COLO829 (cell line): Measurements from ENCODE around the gene TMUB1.

ENCODE experiments used
- DNase-seq: peaks from one replicate; pipeline ENCODE4 v3.0.0; 2012; ENCODE audit warnings: low spot score

TMUB1 gene

DNA sequence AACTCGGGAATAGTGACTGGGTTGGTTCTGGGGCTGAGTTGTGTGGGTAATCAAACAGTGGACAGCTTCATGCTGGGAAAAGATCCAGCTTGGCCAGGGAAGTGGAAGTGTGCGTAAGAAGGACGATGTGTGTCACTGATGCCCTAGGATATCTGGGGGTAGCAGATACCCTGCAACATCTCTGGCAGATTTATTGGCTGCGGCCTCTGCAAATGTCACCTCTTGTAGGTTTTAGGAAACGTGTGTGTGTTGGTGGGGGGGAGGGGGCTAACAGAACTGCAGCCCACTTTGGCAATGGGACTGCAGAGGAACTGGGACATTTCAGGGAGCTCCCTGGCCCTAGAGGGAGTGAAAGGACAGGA, 2.0 kb upstream of the TMUB1 start:
- DNase-seq: no peak

GRCh38 chr7:151083824-151084160, 499 bp upstream of the TMUB1 start:
- DNase-seq: no peak

- no peak for DNase-seq
Observed at GRCh38 chr7:151082141-151083070, 887 bp downstream of the TMUB1 start.

DNA sequence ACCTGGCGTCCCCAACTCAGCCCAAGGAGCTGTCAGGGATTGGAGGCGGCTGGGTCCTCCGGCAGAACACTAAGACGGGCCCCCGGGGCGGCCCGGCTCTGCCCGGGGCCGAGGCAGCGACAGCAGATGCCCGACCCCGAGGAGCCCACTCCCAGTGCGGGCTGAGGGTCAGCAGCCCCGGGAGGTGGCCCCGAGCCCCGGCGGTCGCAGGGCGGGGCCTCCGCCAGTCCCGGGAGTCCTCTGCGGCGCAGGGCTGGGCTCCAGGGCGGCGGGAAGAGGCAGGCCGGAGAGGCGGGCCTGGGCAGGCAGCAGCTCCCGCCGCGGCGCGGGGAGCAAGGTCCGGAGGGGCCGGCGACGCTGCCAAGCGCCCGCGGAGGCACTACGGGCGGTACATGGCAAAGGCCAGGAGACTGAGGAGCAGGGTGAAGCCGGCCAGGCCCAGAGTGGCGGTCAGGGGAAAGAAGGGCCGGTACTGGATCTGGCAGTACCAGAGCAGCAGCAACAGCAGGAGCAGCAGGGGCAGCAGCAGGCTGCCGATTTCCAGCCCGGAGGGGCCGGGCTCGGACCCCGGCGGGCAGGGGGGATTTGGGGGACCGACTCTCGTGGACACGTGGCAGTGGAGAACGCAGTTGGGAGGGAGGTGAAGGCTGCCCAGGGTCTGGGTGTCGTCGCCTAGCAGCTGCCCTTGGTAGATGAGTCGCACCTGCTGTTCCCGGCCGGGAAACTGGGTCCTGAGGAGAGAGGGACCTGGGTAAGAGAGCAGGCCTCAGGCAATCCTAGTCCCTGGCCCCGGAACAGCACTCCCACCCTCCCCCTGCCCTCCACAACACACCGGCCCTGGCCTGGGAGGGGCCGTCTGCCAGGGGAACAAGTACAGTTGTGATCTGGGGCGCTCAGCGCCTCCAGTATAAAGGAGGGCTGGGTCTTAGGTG, 1.9 kb downstream of the TMUB1 start:
- no peak for DNase-seq

- peak; percentile 74 for DNase-seq
Observed at GRCh38 chr7:151080522-151081169, 2.6 kb downstream of the TMUB1 start, which contains the start of gene FASTK. FASTK (minus strand) TSS chr7:151080809; CDS start chr7:151080766, 43 bp downstream.

- no peak for DNase-seq
Observed at GRCh38 chr7:151080067-151080521, 3.2 kb downstream of the TMUB1 start.

DNA sequence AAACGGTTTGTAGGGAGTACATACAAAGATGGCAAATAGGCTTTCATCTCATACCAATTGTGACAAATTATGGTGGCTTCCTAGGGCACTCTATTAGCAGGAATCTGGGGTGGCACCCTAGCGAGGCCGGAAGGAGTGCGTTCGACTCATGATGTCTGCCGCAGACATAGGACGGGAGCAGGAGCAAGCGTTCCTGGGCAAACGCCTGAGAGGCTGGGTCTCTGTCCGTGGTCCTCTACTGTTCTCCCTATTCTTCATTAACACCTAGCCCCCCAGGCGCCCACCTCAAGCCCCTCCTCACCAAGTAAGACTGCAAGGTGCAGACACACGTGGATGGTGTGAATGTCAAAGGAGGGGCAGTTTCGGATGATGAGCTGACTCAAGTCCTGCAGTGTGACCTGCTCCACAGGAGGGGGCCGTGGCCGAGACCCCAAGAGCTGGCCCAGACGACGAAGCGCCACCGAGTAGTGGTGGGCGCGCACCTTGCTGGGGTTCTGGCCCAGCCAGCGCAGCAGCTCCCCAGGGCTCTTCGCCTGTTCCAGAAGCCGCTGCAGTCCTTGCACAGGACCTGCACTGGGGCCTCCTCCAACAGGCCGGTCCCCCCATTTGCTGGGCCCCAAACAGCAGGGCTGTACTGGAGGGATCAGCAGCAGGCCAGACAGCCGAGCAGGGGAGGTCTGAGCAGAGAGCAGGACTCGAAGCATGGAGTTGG, 3.9 kb downstream of the TMUB1 start:
- no peak for DNase-seq

- DNase-seq: no peak
Observed at GRCh38 chr7:151078233-151079040, 4.9 kb downstream of the TMUB1 start.

DNA sequence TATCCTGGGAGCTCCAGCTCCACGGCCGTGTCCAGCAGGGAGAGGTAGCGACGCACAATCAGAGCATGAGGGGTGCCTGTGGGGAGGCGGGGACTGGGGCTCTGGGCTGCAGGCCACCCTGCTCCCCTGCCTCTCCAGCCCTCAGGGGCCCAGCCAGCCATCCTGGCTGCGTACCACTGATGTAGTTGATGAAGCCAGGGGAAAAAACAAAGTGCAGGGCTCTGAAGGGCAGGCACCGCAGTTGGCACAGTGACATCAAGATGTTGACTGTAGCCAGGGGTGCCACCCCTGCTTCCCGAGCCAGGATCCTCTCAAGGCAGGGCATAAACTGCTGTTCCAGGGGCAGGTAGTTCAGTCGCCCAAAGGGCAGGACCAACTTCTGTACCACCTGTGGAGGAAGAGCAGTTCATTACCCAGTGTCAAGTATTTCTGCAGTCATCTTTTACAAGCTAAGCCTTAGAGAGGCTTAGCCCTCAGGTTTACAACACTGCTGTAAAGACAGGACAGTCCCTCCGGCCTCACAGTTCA, 5.5 kb downstream of the TMUB1 start:
- DNase-seq: no peak

- no peak for DNase-seq
Observed at GRCh38 chr7:151076863-151077704, 6.2 kb downstream of the TMUB1 start.

GRCh38 chr7:151075978-151076426, 7.3 kb downstream of the TMUB1 start:
- DNase-seq: no peak

GRCh38 chr7:151075662-151075971, 7.7 kb downstream of the TMUB1 start:
- no peak for DNase-seq

DNA sequence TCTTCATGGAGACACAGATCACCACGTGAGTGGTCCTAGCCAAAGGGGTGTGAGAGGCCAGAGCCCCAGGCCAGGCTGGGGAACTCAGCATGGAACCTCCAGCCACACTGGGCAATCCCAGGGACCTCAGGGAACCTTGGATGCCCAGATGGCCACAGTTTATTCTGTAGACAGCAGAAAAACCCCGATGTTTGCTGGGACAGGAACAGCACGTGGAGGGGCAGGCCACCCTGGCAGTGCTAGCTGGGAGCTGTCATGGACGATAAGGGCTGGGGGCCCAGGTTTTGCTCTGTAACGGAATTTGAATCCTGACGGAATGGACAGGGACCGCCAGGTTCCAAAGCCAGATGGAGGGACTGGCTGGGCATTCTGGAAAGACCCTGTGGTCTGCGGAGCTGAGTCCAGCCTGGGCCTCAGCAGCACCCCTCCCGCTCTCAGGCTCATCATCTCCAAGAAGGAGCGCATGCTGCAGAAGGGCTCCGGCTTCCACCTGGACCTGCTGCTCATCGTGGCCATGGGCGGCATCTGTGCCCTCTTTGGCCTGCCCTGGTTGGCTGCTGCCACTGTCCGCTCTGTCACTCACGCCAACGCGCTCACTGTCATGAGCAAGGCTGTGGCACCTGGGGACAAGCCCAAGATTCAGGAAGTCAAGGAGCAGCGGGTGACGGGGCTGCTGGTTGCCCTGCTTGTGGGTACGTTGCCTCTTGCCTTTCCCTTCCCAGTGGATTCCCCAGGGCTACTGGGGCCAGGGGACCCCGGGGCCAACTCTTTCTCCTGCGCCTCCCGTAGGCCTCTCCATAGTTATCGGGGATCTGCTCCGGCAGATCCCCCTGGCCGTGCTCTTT, 8.3 kb downstream of the TMUB1 start:
- no peak for DNase-seq

- DNase-seq: no peak
Observed at GRCh38 chr7:151073990-151074389, 9.3 kb downstream of the TMUB1 start.

GRCh38 chr7:151071032-151071866, 12.0 kb downstream of the TMUB1 start:
- DNase-seq: no peak

GRCh38 chr7:151070574-151070960, 12.7 kb downstream of the TMUB1 start:
- no peak for DNase-seq

- DNase-seq: no peak
Observed at GRCh38 chr7:151069841-151070573, 13.3 kb downstream of the TMUB1 start.
